ENCODE data around the gene DLG2. TPM values are rescaled to one million over a fixed set of nuclear protein-coding genes. Genes with fewer than 3 reads are reported as not detected.

DLG2 gene
- total RNA-seq, 1 donor from 2014 or later: 0.40 TPM

DNA sequence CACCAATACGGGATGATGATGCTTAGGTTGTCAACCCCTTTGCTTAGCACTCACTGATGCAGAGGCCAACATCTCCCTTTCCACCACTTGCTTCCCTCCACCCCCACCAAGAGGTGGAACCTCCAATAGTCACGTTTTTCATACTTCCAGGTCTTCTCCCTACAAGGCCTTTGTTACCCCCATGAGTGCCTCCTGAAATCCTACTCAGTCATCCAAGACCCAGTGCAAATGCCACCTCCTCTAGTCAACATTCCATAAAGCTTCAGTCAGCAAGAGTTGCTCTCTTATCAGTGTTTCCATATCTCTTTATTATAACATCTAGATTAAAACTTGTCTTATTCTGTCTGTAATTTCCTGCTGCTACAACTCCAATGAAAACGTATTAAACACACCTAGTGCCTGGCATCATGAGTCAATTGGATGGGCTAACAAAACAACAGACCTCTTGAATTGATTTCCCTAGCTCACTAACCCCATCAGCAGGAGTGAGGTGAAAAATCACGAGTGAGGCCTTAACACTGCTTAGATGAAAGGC, 1970.3 kb downstream of the DLG2 start:
- DNase-seq (ENCODE audit: low read depth in 2 of 2): no peak

DNA sequence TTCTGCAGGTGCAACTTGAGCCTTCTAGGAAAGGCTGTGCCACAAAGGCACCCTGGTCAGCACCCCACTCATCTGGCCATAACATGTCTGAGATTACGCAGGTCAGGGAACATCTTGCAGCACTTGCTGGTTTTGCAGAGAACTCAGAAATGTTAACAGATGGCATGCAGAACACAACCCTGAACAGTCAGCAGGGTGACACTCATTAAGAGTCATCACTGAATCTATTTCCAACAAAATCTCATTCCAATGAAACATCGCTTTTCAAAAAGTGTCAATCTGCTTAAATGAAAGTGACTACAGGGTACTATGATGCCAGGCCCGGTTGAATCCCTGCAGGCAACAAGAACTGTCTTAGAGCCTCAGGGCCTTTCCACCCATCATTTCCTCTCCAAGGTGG, 1971.2 kb downstream of the DLG2 start:
- DNase-seq (ENCODE audit: low read depth in 2 of 2): no peak

DNA sequence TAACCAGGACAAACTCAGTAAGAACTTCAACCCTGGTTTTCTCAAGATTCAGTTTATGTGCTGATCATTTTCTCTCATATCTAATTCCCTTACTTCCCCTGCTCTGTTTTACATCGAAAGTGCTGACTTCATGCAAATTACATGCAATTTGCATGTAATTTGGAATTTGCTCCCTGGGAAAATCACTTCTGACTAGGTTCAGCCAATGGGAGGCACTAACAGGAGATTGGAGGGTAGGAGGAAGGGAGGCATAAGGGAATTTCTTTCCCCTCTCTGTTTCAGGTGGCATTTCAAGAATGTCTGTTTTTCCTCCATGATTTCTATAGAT, 1977.7 kb downstream of the DLG2 start:
- no peak for DNase-seq (ENCODE audit: low read depth in 2 of 2)

DNA sequence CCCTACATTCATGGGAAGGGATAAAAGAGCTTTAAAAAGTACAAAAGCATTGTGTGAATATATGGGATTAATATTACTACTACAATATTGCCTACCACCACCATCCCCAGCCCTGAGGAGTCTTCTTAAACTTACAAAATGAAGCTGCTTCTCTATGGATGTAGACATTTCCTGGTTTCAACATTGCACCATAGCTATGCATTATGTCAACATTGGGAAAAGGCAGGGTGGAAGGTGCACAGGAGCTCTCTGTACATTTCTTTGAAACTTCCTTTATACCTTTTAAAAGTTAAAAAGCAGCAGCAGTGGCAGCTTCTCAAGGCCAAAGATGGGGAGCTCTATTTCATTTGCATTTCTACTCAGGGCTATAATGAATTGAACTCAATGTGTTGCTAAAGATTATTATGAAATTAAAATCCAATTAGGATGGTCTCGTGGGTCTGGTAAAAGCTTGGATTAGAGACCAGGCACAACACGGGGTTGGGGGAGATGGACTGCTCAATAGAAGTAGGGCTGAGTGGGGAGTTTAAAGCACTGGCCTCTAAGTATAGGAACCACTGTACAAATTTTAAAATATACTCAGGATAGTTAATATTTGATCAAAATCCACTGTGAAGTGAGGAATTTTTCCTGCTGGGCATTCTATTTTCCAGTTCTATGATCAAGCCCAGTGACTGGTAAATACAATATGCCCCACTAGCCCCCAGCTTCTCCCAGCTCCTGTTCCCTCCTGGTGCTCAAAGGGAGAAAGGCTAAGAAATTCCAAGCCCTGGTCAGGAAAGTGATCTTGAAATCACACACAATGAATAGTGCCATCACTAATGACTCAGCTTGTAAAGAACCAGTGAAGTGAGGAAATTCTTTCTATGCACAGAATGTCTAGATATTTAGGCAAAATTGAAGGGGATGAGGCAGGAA, 1978.3 kb downstream of the DLG2 start:
- no peak for DNase-seq (ENCODE audit: low read depth in 2 of 2)

DNA sequence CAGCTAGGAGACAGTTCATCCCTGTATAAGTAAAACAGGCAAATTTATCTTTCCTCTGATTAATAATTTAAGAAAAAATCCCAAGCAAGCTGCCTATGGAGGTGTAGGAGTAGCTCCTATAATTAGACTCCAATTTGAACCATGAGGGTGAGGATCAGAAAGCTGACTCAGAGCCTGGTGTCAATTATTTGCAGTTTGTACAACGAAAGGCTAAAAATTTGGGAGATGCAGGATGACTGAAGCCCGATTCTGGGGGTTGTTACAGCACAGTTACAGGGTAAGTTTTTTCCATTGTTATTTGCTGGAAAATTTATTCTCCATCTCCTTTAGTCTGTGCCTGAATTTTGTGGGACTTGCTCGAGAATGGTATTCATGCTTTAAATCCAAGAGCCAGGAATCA, 1981.6 kb downstream of the DLG2 start:
- DNase-seq (ENCODE audit: low read depth in 2 of 2): no peak

DNA sequence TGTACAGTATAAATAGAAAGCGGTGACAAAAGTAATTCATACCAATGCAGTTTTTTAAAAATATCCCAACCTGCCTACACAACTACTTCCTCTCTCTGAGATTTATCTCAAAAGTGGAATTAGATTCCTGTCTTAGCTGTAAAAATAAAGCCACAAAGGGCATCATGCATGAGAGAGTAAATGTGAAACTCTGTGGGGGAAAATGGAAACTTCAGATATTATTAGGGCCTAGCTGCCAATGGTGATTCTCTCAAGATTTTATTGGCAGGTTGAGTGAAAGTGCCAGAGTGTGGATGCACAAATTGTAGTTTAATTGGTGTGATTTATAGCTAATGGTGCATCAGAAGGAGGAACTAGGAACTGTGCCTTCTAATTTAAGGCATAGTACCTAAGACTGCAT, 1984.0 kb downstream of the DLG2 start:
- DNase-seq (ENCODE audit: low read depth in 2 of 2): no peak

DNA sequence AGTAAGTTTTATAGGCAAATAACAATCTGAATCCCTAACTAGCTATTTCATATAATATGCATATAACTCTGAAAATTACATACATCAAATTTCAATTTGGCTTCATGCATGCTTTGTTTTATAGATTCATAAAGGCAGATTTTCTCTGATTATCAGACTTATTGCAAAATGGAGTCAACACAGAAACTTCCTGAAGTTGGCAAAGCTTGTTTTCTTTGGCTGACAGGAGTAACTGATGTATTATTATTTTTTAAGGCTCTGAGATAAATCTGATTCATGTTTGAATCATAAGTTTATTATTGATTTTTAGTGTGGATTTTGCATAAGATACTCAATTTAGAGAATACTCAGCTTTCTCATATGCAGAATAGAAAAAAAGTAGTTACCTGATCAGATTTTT, 1984.6 kb downstream of the DLG2 start:
- DNase-seq (ENCODE audit: low read depth in 2 of 2): no peak

DNA sequence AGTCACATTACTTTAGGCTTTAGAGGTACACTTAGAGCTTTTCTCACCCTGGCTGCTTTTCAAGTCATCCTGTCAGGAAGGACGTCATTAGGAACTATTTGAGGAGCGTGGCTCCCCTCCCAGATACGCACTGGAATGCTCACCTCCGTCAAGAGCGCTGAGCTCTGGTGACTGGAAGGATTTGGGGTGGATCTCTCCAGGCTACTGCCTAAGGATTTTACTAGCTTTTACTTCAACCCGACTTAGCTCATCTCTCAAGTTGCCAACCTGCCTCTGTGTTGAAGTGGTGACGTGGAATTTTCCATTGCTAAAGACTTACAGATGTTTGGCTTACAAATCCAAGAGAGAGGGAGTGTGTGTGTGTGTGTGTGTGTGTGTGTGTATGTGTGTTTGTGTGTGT, 1985.6 kb downstream of the DLG2 start:
- DNase-seq (ENCODE audit: low read depth in 2 of 2): no peak

DNA sequence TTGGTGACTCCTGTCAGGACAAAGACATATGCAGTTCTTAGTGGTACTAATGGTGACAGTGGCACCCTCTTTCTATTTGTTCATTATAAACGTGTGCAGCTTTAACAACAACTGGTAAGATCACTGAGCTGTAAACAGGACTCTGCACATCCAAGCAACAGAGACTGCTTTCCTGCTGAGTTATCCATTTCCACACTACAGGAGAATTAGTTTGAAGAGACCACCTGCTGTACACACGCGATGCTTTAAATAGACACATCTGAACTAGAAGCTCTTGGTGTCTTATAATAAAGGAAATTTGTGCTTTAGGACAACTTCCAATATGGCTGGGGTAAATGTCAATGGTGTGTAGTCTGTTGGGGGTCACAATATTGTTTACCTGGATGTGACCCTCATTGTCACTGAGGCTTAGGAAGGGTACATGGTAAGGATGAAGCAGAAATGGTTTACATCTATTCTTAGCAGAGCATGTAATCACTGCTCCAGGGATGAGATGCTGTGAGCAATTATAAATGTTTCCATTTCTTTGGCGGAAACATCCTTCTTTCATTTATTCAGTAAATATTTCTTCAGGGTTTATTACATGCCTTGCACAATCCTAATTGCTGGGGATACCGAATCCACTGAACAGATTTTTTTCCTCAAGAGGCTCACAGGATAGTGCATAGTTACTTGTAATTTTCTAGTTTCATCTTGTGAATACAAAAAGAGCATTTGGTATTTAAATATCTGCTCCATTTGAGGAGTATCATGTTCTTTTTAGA, 1987.0 kb downstream of the DLG2 start:
- DNase-seq (ENCODE audit: low read depth in 2 of 2): no peak

DNA sequence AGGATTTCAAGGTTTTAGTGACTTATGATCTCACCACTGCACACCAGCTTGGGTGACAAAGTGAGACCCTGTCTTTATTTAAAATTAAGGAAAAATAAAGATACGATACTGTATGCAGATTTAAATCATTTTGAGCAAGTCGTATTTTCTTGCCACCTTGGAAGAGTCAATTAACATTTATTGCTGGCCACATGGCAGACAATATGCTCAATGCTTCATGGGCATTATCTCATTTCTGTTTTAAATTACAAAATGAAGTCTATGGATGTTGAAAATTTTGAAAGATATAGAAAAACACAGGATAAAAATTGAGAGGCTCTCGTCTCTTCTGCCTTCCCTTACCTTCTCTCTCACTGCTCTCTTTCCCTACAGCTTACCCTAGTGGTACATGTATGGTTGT, 1992.0 kb downstream of the DLG2 start:
- no peak for DNase-seq (ENCODE audit: low read depth in 2 of 2)

DNA sequence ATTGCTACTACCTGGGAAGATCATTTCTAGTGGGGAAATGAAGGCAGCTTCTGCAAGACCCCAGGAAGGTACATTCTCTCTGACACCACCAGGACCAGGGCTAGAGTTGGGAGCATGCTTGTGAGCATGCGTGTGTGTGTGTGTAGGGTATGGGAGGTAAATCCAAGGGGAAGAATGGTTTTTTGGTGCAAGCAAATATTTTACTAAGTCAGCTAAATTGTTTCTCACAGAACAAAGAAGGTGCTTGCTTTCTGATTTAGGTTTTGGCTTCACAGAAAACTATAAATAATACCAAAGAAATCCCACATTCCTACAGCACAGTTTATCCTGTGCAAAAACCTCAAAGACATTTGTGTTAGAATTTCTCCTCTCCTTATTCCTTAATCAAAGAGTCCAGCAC, 1996.9 kb downstream of the DLG2 start:
- no peak for DNase-seq (ENCODE audit: low read depth in 2 of 2)

DNA sequence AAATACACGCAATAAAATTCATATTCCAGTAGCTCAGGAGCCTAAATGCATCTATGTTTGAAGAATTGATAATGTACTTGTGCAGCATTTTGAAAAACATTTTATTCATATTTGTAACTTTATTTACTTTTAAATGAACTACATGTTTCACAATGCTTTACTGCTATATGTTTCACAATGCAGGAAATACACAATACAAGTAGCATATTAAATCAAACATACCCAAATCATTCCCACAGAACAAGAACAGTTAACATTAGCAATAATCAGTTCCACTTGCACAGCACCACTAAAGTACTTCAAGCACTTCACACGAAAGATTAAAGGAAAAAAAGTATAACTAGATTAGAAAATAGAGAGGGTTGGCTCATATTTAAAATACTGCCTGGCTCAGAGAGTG, 1997.4 kb downstream of the DLG2 start:
- DNase-seq (ENCODE audit: low read depth in 2 of 2): no peak

DNA sequence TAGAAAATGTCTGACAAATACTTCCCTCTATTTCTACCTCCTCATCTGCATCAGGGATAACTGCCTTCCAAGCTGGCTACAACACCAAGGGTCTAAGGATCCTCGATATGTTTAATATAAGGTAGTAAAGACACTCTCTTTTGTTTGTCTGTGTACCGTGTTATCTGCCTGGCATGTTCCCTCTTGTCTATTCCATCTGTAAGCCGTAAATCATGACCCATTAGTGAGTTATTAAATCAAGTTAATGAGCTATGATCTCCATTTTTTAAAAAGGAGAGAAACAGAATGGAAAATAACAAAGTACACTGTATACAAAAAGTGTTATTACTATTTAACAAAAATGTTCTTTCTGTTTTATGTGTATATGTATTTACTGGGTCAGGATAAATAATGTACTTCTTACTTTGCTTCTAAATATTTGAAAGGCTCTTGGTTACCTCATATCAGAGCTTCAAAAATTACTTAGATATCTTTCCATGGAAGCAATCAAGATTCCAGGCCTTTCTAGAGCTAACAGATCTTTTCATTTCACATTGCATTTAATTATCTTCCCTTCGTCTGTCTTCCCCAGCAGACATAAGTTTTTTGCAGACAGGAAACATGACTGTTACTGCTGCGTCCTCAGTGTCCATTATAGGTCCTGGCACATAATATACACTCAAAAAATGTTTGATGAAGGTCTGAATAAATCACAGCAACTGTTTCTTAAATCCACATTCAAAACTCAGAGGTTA, 1998.4 kb downstream of the DLG2 start:
- DNase-seq (ENCODE audit: low read depth in 2 of 2): no peak

DNA sequence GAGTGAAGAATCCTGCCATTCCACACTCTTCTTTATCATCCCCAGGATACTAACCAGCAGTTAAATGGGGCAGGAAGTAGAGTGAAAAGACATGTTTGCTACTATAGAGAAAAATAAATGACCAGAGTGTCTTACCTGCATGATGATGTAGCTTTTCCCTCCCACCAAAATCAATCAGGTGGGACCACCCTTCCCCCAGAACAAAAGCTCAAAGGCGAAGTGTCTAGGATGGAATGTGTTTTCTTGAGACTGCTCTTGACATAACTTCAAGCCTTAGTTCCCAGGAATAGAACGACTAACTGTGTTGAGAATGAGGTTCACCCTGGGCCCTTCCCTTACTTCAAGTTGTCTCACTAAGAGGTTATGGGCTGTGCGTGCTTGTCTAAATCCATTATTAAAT, 2001.8 kb downstream of the DLG2 start:
- DNase-seq (ENCODE audit: low read depth in 2 of 2): no peak

DNA sequence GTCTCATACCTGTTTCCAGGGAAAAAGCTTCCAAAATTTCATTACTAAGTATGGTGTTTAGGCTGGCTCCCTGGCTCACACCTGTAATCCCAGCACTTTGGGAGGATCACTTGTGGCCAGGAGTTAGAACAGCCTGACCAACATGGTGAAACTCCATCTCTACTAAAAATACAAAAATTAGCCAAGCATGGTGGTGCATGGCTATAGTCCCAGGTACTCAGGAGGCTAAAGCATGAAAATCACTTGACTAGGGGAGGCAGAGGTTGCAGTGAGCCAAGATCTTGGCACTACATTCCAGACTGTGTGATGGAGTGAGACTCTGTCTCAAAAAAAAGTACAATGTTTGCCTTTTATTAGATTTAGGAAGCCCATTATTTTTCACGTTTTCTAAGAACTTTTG, 2009.5 kb downstream of the DLG2 start:
- no peak for DNase-seq (ENCODE audit: low read depth in 2 of 2)

DNA sequence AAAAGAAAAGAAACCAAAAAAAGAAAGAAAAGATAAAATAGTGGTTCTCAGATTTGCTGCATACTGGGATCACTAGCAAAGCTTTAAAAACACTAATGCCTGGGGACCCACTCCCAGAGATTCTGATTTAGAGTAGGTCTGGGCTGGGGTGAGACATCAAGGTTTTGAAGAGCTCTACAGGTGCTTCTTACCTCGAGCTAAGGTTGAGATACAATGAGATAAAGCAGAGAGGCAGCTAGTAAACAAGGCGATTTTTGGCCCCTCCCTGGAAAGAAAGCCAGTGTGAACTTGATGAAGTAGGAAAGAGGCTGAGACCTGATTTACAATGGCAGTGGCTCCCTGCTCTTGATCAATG, 2013.4 kb downstream of the DLG2 start:
- DNase-seq (ENCODE audit: low read depth in 2 of 2): no peak

DNA sequence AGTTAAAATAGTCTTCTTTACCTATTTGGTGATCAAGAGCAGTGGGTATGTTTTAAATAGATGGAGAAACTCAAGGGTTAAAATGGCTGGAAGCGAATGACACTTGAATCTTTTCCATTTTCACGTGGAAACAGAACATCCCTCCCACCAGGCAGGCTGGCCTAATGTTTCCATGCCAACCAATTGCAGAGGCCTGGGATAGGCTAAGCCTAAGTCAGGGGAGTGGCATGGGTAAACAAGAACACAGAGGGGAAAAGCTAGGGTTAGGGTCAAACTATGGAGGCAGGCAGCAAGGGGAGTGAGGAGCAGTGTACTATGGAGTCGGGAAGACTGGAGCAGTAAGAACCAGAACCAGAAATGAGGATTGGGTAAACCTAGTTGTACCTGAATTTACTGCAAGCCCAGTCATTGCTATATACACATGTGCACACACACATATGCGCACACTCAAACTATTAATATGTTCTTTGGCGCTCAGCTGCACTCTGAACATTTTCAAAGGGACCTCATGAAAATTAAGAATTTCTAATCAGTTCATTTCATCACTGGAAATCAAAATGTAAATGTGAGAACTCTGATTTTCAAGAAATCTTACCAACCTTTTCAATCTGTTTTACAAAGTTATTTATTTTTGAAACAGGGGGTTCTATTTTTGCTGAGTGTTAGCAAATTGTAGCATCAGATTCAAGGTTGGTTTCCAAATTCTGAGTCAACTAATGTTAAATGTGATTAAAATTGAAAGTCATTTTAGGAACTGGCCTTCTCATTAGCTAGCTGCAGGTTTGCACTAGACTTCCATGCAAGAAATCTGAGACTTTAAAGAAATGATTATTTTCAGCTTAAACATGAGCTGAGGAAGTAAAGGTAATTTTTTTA, 2014.0 kb downstream of the DLG2 start:
- no peak for DNase-seq (ENCODE audit: low read depth in 2 of 2)

DNA sequence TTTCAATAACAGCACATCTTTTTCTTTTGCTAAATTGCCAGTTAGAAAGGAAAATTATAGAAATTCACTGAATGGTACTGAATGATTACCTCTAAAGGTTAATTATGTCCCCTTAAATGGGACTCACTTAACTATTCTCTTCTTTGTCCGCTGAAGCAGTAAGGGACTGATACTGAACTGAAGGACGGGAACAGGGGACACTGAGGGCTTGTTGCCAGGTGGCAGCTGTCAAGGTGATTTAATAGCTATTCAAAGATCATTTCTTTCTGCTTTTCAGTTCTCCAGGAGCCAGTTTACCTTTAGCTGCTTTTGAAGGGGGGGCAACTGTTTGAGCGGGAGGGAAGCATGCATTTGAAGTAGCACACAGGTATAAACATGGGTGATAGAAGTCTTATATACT, 2015.5 kb downstream of the DLG2 start:
- no peak for DNase-seq (ENCODE audit: low read depth in 2 of 2)

DNA sequence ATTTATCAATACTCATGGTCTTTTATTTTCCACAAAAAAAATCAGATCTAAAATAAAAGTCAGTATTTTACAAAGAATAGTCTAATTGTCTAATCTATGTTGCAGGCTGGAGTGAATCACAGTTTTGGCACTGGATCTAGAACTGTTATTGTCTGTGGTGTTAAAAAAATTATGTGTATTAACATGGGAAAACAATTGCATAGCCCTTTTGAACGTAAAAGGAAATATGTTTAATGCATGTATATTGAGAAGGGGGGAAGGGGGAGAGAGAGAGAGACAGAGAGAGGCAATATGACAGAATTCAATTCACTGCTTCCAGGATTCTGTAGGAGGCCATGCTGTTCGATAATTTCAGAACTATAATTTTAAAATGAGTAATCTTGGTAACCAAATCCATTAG, 2016.1 kb downstream of the DLG2 start:
- peak in 1 of 2 donors; percentile 1 for DNase-seq (ENCODE audit: low read depth in 2 of 2)

DNA sequence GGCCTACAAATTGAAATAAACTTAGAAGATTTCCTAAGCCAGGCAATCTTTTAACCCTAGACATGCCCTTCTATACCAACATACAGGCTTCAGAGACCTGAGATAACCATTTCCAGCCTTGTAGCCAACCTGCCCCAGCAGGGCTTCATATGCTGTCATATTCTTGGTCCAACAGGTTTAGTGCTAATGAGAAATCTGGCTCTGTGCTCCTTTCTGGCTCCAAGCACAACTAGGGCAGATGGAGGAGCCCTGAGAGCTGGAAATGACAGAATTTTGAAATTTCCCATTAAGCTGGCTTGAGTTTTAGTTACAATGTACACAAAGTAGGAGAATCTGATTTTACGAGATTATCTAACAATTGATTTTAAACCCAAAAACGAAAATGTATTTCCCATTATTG, 2018.0 kb downstream of the DLG2 start:
- DNase-seq (ENCODE audit: low read depth in 2 of 2): no peak

DNA sequence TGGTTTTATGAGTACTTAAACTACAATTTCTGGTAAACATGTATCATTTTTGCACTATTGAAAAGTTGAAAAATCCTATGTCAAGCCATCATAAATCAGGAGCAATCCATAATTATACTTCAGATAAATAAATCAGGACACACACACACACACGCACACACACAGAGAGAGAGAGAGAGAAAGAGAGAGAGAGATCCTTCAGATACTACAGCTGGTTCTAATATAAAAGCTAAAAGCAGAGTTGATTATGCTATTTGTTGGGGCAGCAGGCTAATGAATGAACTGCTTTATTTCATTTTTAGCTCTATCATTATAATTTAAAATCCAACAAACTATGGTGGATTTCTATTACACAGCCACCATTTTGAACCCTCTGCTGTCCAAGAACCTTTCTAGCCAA, 2018.6 kb downstream of the DLG2 start:
- DNase-seq (ENCODE audit: low read depth in 2 of 2): no peak

Data from lung microvascular endothelial cell (primary cell).